H1 (cell line): ENCODE data around the gene SHMT2. TPM values are rescaled to one million over a fixed set of nuclear protein-coding genes. Genes with fewer than 3 reads are reported as not detected.

Source experiments
- CTCF ChIA-PET: fragments of 300-600 bp; sonication (Branson Sonifier 250); formaldehyde crosslinking; loops from one replicate; lab custom pipeline; 2021; ENCODE audit not compliant: partially characterized antibody; lab: Charles Lee
- POLR2A ChIA-PET: fragments of 300-600 bp; sonication (Branson Sonifier 250); formaldehyde crosslinking; loops from one replicate; lab custom pipeline; 2021; ENCODE audit warnings: inconsistent platforms; ENCODE audit not compliant: partially characterized antibody; lab: Charles Lee
- DNase-seq, 2 experiments: peaks; one replicate each; pipeline versions ENCODE4 v3.0.0 to v3.0.0-alpha.2; 2010 to 2022; ENCODE audit warnings: low spot score in 2 of 2, low read depth in 1 of 2, mixed read lengths in 1 of 2
- FAIRE-seq: peaks from 2 replicates; lab custom pipeline; 2011; peaks lifted over from hg19 to GRCh38; lab: Jason Lieb, UNC
- H2AFZ ChIP-seq: 2 replicates; pipeline ENCODE4 v1.8.1; 2012; ENCODE audit warnings: low read length, inconsistent platforms
- H2AK5ac ChIP-seq: 2 replicates; pipeline ENCODE4 v1.6.1; 2013; ENCODE audit warnings: low read depth, low read length
- H2BK120ac ChIP-seq: replicated peaks from 2 replicates; pipeline ENCODE3; 2013; ENCODE audit warnings: low read depth, low read length, inconsistent platforms
- H2BK12ac ChIP-seq: 2 replicates; pipeline ENCODE4 v1.6.1; 2013; ENCODE audit warnings: low read depth, low read length
- H2BK15ac ChIP-seq: 2 replicates; pipeline ENCODE4 v1.6.1; 2013; ENCODE audit warnings: low read length
- H2BK20ac ChIP-seq: 2 replicates; pipeline ENCODE4 v1.6.1; 2013; ENCODE audit warnings: low read length
- H2BK5ac ChIP-seq: 2 replicates; pipeline ENCODE4 v1.6.1; 2013; ENCODE audit warnings: low read depth, low read length
- H3K14ac ChIP-seq: 2 replicates; pipeline ENCODE4 v1.6.1; 2013; ENCODE audit warnings: inconsistent platforms; ENCODE audit not compliant: insufficient read length
- H3K18ac ChIP-seq: 2 replicates; pipeline ENCODE4 v1.6.1; 2013; ENCODE audit warnings: low read length; ENCODE audit errors: extremely low read depth
- H3K23ac ChIP-seq: 2 replicates; pipeline ENCODE4 v1.6.1; 2013; ENCODE audit warnings: inconsistent platforms; ENCODE audit not compliant: insufficient read length
- H3K23me2 ChIP-seq: 2 replicates; pipeline ENCODE4 v1.6.1; 2013; ENCODE audit warnings: low read depth, low read length
- H3K27ac ChIP-seq: 2 replicates; pipeline ENCODE4 v1.6.1; 2011; ENCODE audit warnings: low read depth, low read length, inconsistent platforms
- H3K27me3 ChIP-seq, 4 experiments: replicated peaks in 1 of 4; 1 replicate in 1 of 4; 2 replicates in 3 of 4; pipeline versions ENCODE4 v1.6.1 to v1.8.1; 2011 to 2013; ENCODE audit warnings: low read length in 3 of 4, mild to moderate bottlenecking in 3 of 4, inconsistent platforms in 2 of 4, mixed read lengths in 2 of 4, moderate library complexity in 1 of 4; ENCODE audit not compliant: control insufficient read depth in 3 of 4, insufficient read depth in 3 of 4; ENCODE audit errors: extremely low read depth in 1 of 4
- H3K36me3 ChIP-seq, 4 experiments: 2 replicates each; pipeline versions ENCODE4 v1.6.1 to v1.8.1; 2011 to 2013; ENCODE audit warnings: mild to moderate bottlenecking in 4 of 4, low read length in 3 of 4, moderate library complexity in 2 of 4, control low read depth in 1 of 4, inconsistent platforms in 1 of 4; ENCODE audit not compliant: insufficient read depth in 4 of 4, control insufficient read depth in 2 of 4
- H3K4ac ChIP-seq: replicated peaks from 2 replicates; pipeline ENCODE3; 2013; ENCODE audit warnings: low read length, low read depth, mixed read lengths, inconsistent platforms; ENCODE audit not compliant: insufficient read length
- H3K4me1 ChIP-seq, 4 experiments: replicated peaks in 1 of 4; 1 replicate in 1 of 4; 2 replicates in 3 of 4; pipeline versions ENCODE4 v1.6.1 to v1.8.1; 2011 to 2013; ENCODE audit warnings: low read length in 3 of 4, inconsistent platforms in 2 of 4, mixed read lengths in 1 of 4; ENCODE audit not compliant: insufficient read depth in 4 of 4, control insufficient read depth in 3 of 4
- H3K4me2 ChIP-seq, 2 experiments: 2 replicates each; pipeline versions ENCODE4 v1.6.1 to v1.8.1; 2011 to 2013; ENCODE audit warnings: low read depth in 2 of 2, low read length in 2 of 2, control low read depth in 1 of 2, inconsistent platforms in 1 of 2, mild to moderate bottlenecking in 1 of 2; ENCODE audit not compliant: insufficient read depth in 1 of 2
- H3K4me3 ChIP-seq, 4 experiments: fragments of 200-600, 300-600 bp in 1 of 4; sonication (generic), shearing (Covaris generic), sonication (Bioruptor Twin) in 1 of 4; 2 replicates each; pipeline versions ENCODE4 v1.5.1 to v1.8.1; 2011 to 2016; ENCODE audit warnings: low read length in 4 of 4, low read depth in 3 of 4, control low read depth in 2 of 4, inconsistent platforms in 2 of 4, mild to moderate bottlenecking in 2 of 4, mixed read lengths in 1 of 4, moderate library complexity in 1 of 4; ENCODE audit not compliant: insufficient read depth in 2 of 4; ENCODE audit errors: extremely low read depth in 1 of 4
- H3K56ac ChIP-seq: replicated peaks from 2 replicates; pipeline ENCODE3; 2013; ENCODE audit warnings: low read depth, mild to moderate bottlenecking, mixed read lengths, low read length, inconsistent platforms; ENCODE audit not compliant: insufficient read length
- H3K79me1 ChIP-seq: 2 replicates; pipeline ENCODE4 v1.6.1; 2013; ENCODE audit warnings: low read depth, low read length, control low read depth
- H3K79me2 ChIP-seq, 2 experiments: 2 replicates each; pipeline versions ENCODE4 v1.6.1 to v1.8.1; 2012 to 2013; ENCODE audit warnings: low read length in 2 of 2, mild to moderate bottlenecking in 2 of 2, inconsistent platforms in 1 of 2; ENCODE audit not compliant: insufficient read depth in 2 of 2, control insufficient read depth in 1 of 2
- H3K9ac ChIP-seq, 4 experiments: replicated peaks in 1 of 4; 1 replicate in 1 of 4; 2 replicates in 3 of 4; pipeline versions ENCODE4 v1.6.1 to v1.8.1; 2011 to 2013; ENCODE audit warnings: low read depth in 3 of 4, low read length in 3 of 4, control low read depth in 2 of 4, mild to moderate bottlenecking in 2 of 4, moderate library complexity in 2 of 4, inconsistent platforms in 1 of 4; ENCODE audit errors: extremely low read depth in 1 of 4
- H3K9me3 ChIP-seq, 2 experiments: 2 replicates each; pipeline versions ENCODE4 v1.6.1 to v1.8.1; 2012 to 2013; ENCODE audit warnings: mild to moderate bottlenecking in 2 of 2, moderate library complexity in 2 of 2, control low read depth in 1 of 2, inconsistent platforms in 1 of 2, low read depth in 1 of 2, low read length in 1 of 2, mixed read lengths in 1 of 2; ENCODE audit not compliant: insufficient read depth in 2 of 2
- H4K20me1 ChIP-seq, 2 experiments: replicated peaks in 1 of 2; 2 replicates each; pipeline versions ENCODE3 to v1.8.1; 2011 to 2013; ENCODE audit warnings: inconsistent platforms in 2 of 2, low read length in 2 of 2, mild to moderate bottlenecking in 1 of 2; ENCODE audit not compliant: insufficient read depth in 2 of 2, control insufficient read depth in 1 of 2
- H4K5ac ChIP-seq: 2 replicates; pipeline ENCODE4 v1.6.1; 2013; ENCODE audit warnings: low read length, low read depth, mixed read lengths, inconsistent platforms; ENCODE audit not compliant: insufficient read length
- H4K8ac ChIP-seq: 2 replicates; pipeline ENCODE4 v1.8.0; 2013; ENCODE audit warnings: mild to moderate bottlenecking, moderate library complexity, low read length, inconsistent platforms; ENCODE audit not compliant: insufficient read depth; ENCODE audit errors: extremely low read depth
- H4K91ac ChIP-seq: replicated peaks from 2 replicates; pipeline ENCODE3; 2013; ENCODE audit warnings: low read length, mixed read lengths, inconsistent platforms; ENCODE audit not compliant: insufficient read length
- POLR2A ChIP-seq, 2 experiments: IDR thresholded peaks; 1 replicate in 1 of 2; 2 replicates in 1 of 2; pipeline ENCODE4 v1.6.1; 2011; ENCODE audit warnings: low read depth in 2 of 2, low read length in 2 of 2, mild to moderate bottlenecking in 2 of 2; ENCODE audit errors: control extremely low read depth in 1 of 2
- POLR2AphosphoS5 ChIP-seq: IDR thresholded peaks from 2 replicates; pipeline ENCODE4 v1.6.1; 2011; ENCODE audit warnings: low read depth, low read length
- RXRA ChIP-seq: IDR thresholded peaks from 2 replicates; pipeline ENCODE4 v1.6.1; 2011; ENCODE audit warnings: low read depth, mild to moderate bottlenecking, low read length, moderate library complexity; ENCODE audit not compliant: insufficient read depth
- WGBS, 2 experiments: shearing (Covaris generic) in 1 of 2; methylation state at CpG; one replicate each; pipeline versions ENCODE4 v1.1.6 to v1.1.7; 2013 to 2015; ENCODE audit warnings: low lambda C conversion rate in 2 of 2, mixed read lengths in 2 of 2, inconsistent platforms in 1 of 2, low coverage in 1 of 2, missing lambda C conversion rate in 1 of 2; ENCODE audit not compliant: insufficient replicate concordance in 2 of 2, insufficient coverage in 1 of 2, insufficient read length in 1 of 2; ENCODE audit errors: extremely low coverage in 1 of 2, missing lambda C conversion rate in 1 of 2; 5-methylcytosine and 5-hydroxymethylcytosine counted together
- polyA plus RNA-seq, 7 experiments: library from polyadenylated mRNA; depleted of rRNA in 3 of 7; stranded (reverse) in 5 of 7; unstranded in 2 of 7; fragments of >200 nt in 5 of 7; fragments of 200-250 nt in 2 of 7; gene quantifications; 1 replicate in 5 of 7; 2 replicates in 1 of 7; 4 replicates in 1 of 7; pipeline versions ENCODE4 v1.2.1 to v1.2.3, GENCODE V29; 2011 to 2013; ENCODE audit warnings: missing spikeins in 2 of 7, mixed read lengths in 2 of 7
- total RNA-seq: library from RNA; stranded (reverse); fragmentation: NEBNext Ultra II Directional; extraction: Animal tissue kit (Norgen Biotek cat#: 25700); gene quantifications from 2 replicates; pipeline ENCODE4 v1.2.1, GENCODE V29; 2021

SHMT2 gene
- total and polyA plus RNA-seq, 2 of the 8 experiments (the other 6 are each of a cell fraction or from before 2014, with no cell fraction given) = 274 to 520 TPM

DNA sequence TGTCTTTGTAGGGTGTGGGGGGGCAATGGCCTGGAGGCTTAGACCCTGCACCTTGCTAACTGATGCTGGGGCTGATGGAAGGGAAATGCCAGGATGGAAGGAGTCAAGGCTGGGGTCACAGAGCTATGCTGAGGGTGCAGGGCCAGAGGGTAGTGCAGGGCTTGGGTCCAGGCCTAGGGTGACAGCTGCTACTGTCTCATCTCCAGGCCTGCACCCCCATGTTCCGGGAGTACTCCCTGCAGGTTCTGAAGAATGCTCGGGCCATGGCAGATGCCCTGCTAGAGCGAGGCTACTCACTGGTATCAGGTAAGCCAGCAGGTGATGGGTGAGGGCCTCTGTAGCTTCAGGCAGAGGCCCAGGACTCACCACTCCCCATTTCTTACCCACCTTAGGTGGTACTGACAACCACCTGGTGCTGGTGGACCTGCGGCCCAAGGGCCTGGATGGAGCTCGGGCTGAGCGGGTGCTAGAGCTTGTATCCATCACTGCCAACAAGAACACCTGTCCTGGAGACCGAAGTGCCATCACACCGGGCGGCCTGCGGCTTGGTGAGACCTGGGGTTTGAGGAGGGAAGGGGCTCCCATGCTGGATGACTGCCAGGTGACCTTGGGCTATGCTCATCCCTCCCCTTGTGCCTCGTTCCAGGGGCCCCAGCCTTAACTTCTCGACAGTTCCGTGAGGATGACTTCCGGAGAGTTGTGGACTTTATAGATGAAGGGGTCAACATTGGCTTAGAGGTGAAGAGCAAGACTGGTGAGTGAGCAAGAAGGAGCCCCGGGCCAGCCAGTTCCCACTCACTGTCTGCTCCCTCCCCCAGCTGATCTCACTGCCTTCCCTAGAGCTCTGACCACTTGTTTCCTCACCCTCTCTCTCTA, 4.1 kb downstream of the SHMT2 start:
- peaks cover 29 to 42% (median 35%) of the 10 kb centered on the region in 4 experiments for H3K36me3 ChIP-seq
- H3K56ac ChIP-seq = no peak overlapping the region
- peaks cover 25 to 38% of the 10 kb centered on the region in 2 experiments for H4K20me1 ChIP-seq
- no peak overlapping the region for H3K23ac ChIP-seq
- H2BK12ac ChIP-seq = no peak overlapping the region
- H4K91ac ChIP-seq = no peak overlapping the region
- peaks cover 6 to 52% (median 31%) of the 10 kb centered on the region in 4 experiments for H3K4me1 ChIP-seq
- peaks cover 6 to 15% of the 10 kb centered on the region in 2 experiments; a peak in 3 of 4 replicates for H3K79me2 ChIP-seq
- DNase-seq = no peak
- no peaks in the 10 kb centered on the region for H3K9me3 ChIP-seq
- no peak overlapping the region for H3K9ac ChIP-seq
- no peak for FAIRE-seq
- no peak overlapping the region for H2BK120ac ChIP-seq
- TF ChIP-seq RXRA = no peak
- peak; percentile 42 for TF ChIP-seq POLR2AphosphoS5
- TF ChIP-seq POLR2A (IDR thresholded peaks at IDR 0.05; ENCODE audit: control extremely low read depth in 1 of 2, low read depth in 2 of 2, low read length in 2 of 2) = peak in 1 of 2 experiments; percentile 33; a peak in 1 of 3 replicates
- H4K8ac ChIP-seq = no peak overlapping the region
- no peak overlapping the region for H4K5ac ChIP-seq
- H3K4me2 ChIP-seq = no peak overlapping the region
- no peak overlapping the region for H2BK5ac ChIP-seq
- no peak overlapping the region for H2AK5ac ChIP-seq
- ChIA-PET POLR2A (interaction anchor here (0.6 to 23.7 kb wide), 9 partner anchors 4 to 238 kb away, joined by 3 to 852 read pairs (median 51); partner anchors contain the start of genes GLI1, NXPH4, SHMT2 and STAC3), CTCF (interaction anchor here (1.1 to 27.9 kb wide), 4 partner anchors 9 to 43 kb away, joined by 4 to 726 read pairs (median 278); partner anchors contain the start of genes NXPH4 and STAC3)
- no peak overlapping the region for H3K4ac ChIP-seq
- no peak overlapping the region for H3K27ac ChIP-seq
- no peak overlapping the region for H3K14ac ChIP-seq
- H3K18ac ChIP-seq = no peak overlapping the region
- 89% methylated on average over 15 of the region's 15 CpGs; no CpG with 5 or more reads in 1 of the 2 experiments for WGBS, 2 experiments
- H3K79me1 ChIP-seq = peaks cover 11% of the 10 kb centered on the region
- H2AFZ ChIP-seq = no peak overlapping the region
- peaks cover 18% of the 10 kb centered on the region for H3K23me2 ChIP-seq
- no peak overlapping the region for H2BK15ac ChIP-seq
- H3K4me3 ChIP-seq = no peak overlapping the region
- peaks cover 23 to 39% (median 34%) of the 10 kb centered on the region in 4 experiments for H3K27me3 ChIP-seq
- H2BK20ac ChIP-seq = no peak overlapping the region
